ENCODE data around the gene CADM2. TPM values are rescaled to one million over a fixed set of nuclear protein-coding genes. Genes with fewer than 3 reads are reported as not detected.

The CADM2 gene
- total RNA-seq, 1 experiment from 2014 or later = 10.9 TPM

DNA sequence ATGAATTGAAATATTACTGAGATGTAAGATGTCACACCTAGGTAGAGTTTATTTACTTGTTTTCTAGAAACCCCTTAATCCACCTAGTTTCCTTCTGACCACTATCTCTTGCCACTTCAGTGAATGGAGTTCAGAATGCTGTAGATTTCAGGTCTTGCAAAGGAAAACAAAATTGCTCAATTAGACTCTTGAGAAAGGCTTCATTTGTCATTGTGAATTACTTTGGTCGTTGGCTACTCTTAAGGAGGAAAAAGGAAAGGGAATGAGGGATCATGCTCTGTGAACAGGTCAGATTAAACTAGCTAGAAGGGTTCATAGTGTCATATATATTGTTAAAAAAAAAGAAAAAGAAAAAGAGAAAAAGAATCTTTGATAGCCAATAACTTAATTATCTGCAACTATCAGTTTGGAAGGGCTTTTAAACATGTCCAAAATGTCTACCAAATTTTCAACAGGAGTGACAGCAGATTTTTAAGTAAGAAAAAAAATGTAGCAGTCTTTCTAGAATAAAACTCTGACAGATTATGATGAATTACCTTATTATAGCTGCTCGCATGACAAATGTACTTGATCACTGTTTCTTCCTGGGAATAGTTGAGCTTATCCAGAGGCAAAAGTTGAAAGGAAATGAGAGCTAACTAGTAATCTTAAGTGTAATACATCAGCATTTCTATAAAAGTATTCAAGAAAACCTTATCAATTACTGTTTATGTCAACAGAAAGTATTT is 543.5 kb downstream of the CADM2 start:
- WGBS (ENCODE audit: extremely low coverage, insufficient read length, low lambda C conversion rate) = no CpG with 5 or more reads among the region's 2 CpGs

More for the DNA sequence above, 543.5 kb downstream of the CADM2 start:
- no peak overlapping the region for H2AFZ ChIP-seq (ENCODE audit: low read length)
- H3K18ac ChIP-seq (ENCODE audit: insufficient read length, low read depth, low read length) = no peak overlapping the region
- H3K4ac ChIP-seq (ENCODE audit: low read depth, low read length) = no peak overlapping the region
- no peak overlapping the region for H2BK120ac ChIP-seq (ENCODE audit: low read depth, low read length, poor library complexity, severe bottlenecking)
- Mint-ChIP-seq H3K4me3 (no peak overlapping the region), H3K36me3 (ENCODE audit: insufficient read depth in 1 of 3, low read depth in 3 of 3) (no peaks in the 10 kb centered on the region), H3K27ac (0 out of 7 replicates have a peak overlapping the region, but pooled peaks of 1 of the 3 experiments have one; percentile 7), H3K27me3 (ENCODE audit: low read depth) (no peaks in the 10 kb centered on the region; the same call in 1 of the 2 replicates), H3K9me3 (no peaks in the 10 kb centered on the region), H3K4me1 (no peaks in the 10 kb centered on the region; a peak in 1 of 4 replicates)
- H4K5ac ChIP-seq (ENCODE audit: insufficient read length, low read depth, low read length) = no peak overlapping the region
- no peak overlapping the region for H4K91ac ChIP-seq (ENCODE audit: insufficient read length, low read depth, low read length)
- no peak overlapping the region for H3K14ac ChIP-seq (ENCODE audit: insufficient read depth, low read length)
- H3K9me3 ChIP-seq (ENCODE audit: control insufficient read depth, low read depth, low read length) = no peaks in the 10 kb centered on the region
- H3K27me3 ChIP-seq (ENCODE audit: insufficient read depth, low read length) = no peaks in the 10 kb centered on the region
- H3K4me2 ChIP-seq (ENCODE audit: insufficient read depth, insufficient read length, low read length) = no peak overlapping the region
- no peak overlapping the region for H3K9ac ChIP-seq (ENCODE audit: extremely low read depth, insufficient read length, low read length)
- no peaks in the 10 kb centered on the region for H4K20me1 ChIP-seq (ENCODE audit: control insufficient read depth, insufficient read depth, insufficient read length)
- no peak overlapping the region for H2BK5ac ChIP-seq (ENCODE audit: insufficient read length, low read length)
- no peak overlapping the region for H3K23ac ChIP-seq (ENCODE audit: insufficient read length, low read depth, low read length)
- no peak overlapping the region for H4K8ac ChIP-seq (replicated peaks; ENCODE audit: insufficient read length, low read depth, low read length)
- H2BK15ac ChIP-seq (ENCODE audit: low read depth, low read length) = no peak overlapping the region
- no peak overlapping the region for H2BK12ac ChIP-seq (ENCODE audit: insufficient read length, low read depth, low read length)
- DNase-seq = no peak
- no peak overlapping the region for H3K56ac ChIP-seq (ENCODE audit: insufficient read length, low read depth, low read length)
- no peaks in the 10 kb centered on the region for H3K4me1 ChIP-seq (ENCODE audit: insufficient read depth, low read length)
- H3K27ac ChIP-seq (ENCODE audit: insufficient read length, low read depth, low read length) = no peak overlapping the region
- H2AK5ac ChIP-seq (ENCODE audit: insufficient read length, low read length) = no peak overlapping the region
- no peak overlapping the region for H3T11ph ChIP-seq (ENCODE audit: low read length)
- TF ChIP-seq, protein P1, sequence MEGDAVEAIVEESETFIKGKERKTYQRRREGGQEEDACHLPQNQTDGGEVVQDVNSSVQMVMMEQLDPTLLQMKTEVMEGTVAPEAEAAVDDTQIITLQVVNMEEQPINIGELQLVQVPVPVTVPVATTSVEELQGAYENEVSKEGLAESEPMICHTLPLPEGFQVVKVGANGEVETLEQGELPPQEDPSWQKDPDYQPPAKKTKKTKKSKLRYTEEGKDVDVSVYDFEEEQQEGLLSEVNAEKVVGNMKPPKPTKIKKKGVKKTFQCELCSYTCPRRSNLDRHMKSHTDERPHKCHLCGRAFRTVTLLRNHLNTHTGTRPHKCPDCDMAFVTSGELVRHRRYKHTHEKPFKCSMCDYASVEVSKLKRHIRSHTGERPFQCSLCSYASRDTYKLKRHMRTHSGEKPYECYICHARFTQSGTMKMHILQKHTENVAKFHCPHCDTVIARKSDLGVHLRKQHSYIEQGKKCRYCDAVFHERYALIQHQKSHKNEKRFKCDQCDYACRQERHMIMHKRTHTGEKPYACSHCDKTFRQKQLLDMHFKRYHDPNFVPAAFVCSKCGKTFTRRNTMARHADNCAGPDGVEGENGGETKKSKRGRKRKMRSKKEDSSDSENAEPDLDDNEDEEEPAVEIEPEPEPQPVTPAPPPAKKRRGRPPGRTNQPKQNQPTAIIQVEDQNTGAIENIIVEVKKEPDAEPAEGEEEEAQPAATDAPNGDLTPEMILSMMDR (conservative IDR thresholded peaks at IDR 0.05) = no peak
- no peaks in the 10 kb centered on the region for H3K79me2 ChIP-seq (ENCODE audit: insufficient read depth, low read length)
- no peaks in the 10 kb centered on the region for H3K23me2 ChIP-seq (ENCODE audit: insufficient read length, low read depth, low read length, poor library complexity, severe bottlenecking)
- H3K79me1 ChIP-seq (ENCODE audit: insufficient read depth, low read depth, low read length, poor library complexity, severe bottlenecking) = no peaks in the 10 kb centered on the region
- H2BK20ac ChIP-seq (ENCODE audit: low read depth, low read length, poor library complexity, severe bottlenecking) = no peak overlapping the region

Measured in H9 (cell line).